Measurements from ENCODE around the gene GOPC.
"Not testable (repeated sequence)": the region's sequence is repeated elsewhere in the genome, so short reads cannot be mapped to it uniquely, and the experiment has no call there.

Gene GOPC

DNA sequence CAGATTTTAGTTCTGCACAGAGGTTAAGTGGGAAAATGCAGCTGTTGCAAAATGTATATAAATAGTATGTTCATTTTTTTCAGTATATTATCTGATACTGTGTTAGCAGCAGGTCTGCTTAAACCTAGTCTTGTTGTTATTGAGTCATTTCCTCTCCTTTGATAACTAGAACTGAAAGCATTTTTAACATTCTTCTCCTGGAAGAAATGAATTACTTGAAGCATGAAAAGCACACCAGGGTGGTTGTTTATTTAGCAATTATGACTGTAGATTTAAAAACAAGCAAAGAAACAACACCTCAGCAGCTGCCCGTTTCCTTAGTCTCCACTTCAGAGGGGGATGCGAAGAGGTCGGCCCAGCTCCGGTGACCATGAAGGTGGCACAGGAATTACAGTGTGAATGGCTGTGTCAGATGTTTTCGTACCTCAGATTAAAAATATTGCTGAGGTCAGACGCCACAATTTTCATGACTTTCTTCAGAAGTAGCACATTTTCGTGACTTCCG, 53.5 kb downstream of the GOPC start:
- no peak for DNase-seq (ENCODE audit: low read depth)

DNA sequence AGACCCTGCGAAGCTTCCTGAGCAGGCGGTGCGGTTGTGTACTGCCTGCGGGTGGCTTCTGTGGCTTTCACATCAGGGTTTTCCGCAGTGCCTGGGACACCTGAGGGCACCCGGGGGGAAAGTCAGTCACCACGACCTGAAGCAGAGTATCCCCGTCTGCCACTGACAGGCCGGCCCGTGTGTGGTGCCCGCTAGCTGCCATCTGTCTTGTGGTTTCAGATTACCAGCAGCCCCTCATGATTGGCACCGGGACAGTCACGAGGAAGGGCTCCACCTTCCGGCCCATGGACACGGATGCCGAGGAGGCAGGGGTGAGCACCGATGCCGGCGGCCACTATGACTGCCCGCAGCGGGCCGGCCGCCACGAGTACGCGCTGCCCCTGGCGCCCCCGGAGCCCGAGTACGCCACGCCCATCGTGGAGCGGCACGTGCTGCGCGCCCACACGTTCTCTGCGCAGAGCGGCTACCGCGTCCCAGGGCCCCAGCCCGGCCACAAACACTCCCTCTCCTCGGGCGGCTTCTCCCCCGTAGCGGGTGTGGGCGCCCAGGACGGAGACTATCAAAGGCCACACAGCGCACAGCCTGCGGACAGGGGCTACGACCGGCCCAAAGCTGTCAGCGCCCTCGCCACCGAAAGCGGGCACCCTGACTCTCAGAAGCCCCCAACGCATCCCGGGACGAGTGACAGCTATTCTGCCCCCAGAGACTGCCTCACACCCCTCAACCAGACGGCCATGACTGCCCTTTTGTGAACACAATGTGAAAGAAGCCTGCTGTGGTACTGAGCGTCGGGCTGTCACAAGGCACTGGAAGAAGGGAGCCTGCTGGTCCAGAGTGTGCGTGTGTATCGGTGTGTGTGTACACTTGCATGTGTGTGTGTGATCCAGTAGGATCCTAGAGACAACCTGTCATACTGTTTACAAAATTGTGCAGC, 54.4 kb downstream of the GOPC start:
- DNase-seq (ENCODE audit: low read depth): peak; percentile 14

DNA sequence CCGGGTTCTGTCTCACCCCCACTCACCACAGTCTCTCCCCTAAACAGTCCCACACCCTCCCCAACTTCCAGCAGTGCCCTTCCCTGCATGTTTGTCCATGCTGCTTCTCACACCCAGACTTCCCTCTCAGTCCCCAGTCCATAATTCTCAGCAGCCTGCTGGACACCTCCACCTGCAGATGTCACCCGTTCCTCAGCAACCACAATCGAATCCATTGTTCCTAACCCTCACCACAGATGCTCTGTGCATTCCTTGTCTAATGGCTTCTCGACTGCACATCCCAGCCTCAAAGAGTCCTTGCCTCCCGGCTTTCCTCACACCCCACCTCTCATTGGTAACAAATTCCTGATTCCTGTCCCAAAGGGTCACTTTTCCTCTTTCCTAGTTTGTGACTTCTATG, 55.6 kb downstream of the GOPC start:
- DNase-seq (ENCODE audit: low read depth): no peak

DNA sequence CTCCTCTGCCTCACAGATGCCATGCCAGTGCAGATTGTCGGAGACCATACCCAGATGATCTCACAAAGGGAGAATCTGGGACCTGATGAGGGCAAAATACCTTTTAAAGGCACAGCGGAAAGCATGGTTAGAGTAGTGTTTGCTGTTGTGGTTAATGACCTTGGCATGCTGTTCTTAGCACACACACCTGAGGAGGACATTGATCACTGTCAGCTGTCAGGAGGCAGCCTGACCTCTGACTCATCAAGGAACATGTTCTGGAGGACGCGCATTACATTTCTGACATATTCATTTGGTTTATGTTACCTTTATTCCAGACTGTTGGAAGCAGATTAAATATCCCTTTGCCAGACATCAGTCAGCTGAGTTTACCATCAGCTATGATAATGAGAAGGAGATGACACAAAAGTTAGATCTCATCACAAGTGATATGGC, 57.1 kb downstream of the GOPC start:
- DNase-seq (ENCODE audit: low read depth): no peak

DNA sequence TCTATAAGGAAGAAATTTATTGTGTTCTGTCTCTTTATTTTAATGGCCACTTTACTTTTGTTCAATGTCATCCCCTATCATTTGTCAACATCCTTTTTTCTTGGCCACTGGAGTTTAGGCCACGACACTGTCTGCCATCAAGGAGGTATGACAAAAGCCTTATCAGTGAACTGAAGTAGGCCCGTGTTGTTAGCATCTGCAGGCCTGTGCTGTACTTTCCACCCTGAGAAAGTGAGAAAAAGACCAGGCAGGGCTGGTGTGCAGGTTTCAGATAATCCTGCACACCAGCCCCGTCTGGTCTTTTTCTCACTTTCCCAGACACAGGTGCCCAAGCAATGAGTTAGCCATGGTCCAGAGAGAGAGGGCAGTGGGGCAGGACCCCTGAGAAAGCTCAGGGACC, 57.6 kb downstream of the GOPC start:
- no peak for DNase-seq (ENCODE audit: low read depth)

DNA sequence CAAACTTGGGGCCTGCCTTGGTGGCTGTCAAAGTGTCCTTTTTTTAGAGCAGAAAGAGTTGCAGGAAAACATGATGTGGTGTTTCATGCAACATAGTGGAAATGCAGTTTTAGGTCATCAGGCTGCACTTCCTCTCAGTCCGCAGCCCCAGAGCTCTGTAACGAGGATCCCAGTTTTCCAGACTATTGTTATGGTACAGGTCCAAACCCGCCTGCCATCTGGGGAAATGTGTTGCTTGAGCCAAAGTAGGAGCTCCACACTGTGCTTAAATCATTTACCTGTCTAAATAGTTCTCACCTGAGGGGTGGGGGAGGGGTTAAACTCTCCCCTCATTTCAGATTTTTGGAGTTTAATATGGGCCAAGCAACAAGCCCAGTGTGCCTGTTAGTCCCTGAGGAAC, 59.8 kb downstream of the GOPC start:
- DNase-seq (ENCODE audit: low read depth): no peak

DNA sequence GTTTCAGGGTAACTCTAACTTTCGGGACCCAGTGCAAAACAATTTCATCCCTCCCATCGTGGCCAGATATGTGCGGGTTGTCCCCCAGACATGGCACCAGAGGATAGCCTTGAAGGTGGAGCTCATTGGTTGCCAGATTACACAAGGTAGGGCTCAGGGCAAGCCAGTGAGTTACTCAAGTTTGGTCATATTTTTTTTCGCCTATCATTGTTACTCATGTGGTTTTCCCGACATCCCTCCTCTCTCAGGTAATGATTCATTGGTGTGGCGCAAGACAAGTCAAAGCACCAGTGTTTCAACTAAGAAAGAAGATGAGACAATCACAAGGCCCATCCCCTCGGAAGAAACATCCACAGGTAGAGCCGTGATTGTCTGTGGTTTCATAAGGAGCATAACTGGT, 61.6 kb downstream of the GOPC start:
- no peak for DNase-seq (ENCODE audit: low read depth)

DNA sequence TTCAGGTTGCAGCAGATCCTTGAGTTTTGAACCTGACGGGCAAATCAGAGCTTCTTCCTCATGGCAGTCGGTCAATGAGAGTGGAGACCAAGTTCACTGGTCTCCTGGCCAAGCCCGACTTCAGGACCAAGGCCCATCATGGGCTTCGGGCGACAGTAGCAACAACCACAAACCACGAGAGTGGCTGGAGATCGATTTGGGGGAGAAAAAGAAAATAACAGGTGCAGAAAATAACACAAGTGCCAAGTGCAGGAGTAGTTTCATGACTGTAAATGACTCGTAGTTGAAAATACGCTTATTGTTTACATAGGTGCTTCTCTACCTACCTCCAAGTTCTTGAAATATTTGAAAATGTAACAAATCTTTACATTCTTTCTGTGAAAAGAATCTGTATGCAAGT, 63.7 kb downstream of the GOPC start:
- no peak for DNase-seq (ENCODE audit: low read depth)

DNA sequence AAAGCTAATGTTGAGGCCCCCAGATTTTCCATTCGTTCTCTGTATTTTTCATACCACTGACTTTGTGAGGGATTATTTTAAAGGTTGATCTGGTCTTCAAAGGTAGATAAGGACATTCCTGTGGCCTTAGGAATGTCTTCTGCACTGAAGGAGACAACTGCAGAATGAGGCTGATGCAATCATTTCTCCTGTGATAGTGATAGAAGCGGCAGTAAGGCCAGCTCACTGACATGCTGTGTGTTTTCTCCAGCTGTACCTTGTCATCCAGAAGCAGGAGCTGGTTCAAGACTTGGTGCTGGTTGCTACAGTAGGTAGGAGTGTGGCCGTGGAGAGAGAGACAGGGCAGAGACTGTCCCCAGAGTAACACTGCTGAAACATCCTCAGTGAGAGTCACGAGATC, 66.0 kb downstream of the GOPC start:
- no peak for DNase-seq (ENCODE audit: low read depth)

DNA sequence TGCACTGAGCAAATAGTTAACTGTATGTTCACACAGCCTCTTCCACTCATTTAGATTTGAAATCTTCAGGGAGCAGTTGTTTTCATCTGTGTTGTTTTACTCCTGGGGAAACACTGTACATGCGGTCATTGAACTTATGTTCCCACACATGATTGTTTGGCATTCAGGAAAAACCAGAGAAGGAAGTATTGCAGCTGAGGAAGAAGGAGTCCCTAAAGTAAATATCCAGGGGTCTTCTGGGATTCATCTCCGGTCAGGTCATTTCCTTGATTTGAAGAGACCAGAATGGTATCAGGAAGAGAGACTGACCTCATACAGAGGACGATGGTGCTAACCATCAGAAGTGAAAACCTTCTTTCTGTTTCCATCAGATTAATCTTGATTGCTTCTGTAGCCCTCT, 67.3 kb downstream of the GOPC start:
- no peak for DNase-seq (ENCODE audit: low read depth)

DNA sequence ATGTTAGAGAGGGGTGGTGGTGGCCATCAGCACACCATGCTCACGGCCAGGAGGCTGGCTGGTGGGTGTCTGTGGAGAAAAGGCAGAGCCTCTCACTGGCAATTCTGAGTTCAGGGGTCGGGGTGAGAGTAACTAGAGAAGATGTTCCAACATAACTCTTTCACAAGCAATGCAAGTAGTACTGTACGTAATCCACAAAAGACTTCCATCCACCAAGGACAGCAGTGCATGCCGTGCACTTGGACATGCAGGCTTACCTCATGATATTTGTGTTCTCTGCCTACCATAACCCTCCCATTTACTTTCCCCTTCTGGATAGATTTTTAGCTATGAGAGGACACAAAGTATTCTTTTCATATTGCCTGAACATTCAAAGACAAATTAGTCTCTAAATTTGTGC, 68.5 kb downstream of the GOPC start:
- DNase-seq (ENCODE audit: low read depth): no peak

DNA sequence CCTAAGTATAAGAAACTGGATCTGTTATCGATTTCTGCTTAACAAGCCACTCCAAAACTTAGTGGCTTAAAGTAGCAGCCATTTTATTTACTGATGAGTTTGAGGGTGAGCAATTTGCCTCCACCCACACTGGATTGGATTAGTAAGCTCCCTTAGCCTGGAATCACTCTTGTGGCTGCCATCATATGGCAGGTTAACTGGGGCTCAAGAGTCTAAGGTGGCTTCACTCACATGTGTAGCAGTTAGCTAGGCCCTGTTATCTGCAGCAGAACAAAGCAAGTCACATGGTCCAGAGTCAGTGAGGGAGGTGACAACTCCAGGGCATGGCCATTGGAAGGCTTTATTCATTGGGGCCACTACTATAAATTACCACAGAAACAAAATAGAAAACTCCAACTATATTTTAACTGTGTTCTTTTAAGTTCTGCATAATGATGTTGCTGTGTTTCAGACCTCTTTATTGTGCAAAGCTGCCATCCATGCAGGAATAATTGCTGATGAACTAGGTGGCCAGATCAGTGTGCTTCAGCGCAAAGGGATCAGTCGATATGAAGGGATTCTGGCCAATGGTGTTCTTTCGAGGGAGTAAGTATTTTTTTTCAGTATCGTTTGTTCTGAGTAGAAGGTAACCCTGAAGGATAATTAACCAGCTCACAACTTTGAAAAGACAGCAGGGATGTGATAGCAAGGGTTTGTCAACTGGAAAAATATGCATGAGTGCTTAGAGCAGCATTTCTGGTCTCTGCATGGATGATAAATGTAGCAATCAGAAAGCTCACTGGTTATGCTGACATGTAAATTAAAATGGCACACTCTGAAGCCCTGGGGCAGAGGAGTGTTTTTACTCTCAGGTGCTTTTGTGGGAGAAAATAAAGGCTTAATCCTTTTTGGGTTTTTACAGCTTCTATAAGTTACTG, 70.2 kb downstream of the GOPC start:
- no peak for DNase-seq (ENCODE audit: low read depth)

DNA sequence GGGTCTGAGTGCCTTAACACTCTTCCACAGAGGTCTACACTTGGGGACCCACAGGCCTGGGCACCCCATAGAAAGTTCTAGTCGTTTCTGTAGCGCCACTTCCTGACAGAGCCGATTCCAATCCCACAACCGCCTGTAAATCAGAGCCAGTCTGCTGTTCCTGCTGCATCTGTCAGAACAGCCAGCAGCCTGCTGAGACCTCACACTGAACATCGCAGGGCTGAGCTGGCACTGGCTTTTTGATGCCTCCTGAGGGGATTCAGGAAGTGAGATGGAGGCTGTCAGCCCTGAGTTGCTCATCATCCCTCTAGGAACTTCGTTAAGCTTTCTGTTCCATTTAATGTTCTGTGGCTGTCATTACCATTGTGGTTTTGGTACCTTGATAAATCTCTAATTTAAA, 71.0 kb downstream of the GOPC start:
- no peak for DNase-seq (ENCODE audit: low read depth)

DNA sequence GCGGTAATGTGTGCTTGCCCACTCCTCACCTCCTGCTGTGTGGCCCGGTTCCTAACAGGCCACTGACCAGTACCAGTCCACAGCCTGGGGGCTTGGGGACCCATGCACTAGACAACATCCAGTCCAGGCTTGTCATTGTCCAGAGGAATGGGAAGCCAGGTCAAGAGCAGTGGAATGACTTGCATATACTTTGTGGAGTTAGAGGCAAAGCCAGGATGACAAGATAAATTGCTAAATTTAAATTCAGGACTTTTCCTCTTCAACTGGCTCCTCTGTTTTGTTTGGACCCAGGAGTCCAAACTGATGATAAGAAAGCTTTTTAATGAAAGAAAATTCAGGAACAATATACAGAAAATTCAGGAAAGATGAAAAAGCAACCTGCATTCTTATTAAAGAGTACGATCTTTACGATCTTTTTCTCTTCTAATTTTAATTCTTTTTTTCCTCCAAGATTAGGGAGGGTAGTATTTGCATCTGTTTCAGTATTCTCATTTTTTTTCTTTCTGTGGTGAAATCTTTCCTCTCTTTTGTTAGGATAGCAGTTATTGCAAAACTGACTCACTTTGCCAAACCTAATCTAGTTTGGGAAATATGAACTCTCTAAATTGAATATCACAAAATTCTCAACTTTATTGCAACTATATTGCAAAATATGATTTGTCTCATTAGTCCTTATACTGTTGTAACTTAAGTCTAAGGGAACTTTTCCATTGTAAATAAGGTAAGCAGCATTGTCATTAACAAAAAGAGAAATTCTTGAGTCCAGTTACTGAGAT, 71.7 kb downstream of the GOPC start:
- no peak for DNase-seq (ENCODE audit: low read depth)

DNA sequence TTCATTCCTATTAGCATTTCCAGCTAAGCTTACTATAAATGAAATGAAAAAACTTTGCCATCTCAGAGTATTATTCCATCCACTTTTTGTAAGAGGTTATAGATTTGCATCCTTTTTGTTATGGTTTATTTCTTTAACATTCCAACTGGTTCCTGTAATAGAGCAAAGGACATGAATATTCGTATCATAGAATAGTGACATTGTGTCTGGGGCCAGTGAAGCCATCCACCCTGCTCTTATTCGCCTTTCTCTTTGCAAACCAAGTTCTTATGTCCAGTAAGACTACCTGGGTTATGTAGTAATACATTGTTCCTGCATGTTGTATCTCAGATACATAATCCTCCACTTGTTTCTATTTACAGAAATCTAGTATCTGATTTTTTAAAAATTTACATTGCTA, 76.7 kb downstream of the GOPC start:
- DNase-seq (ENCODE audit: low read depth): no peak

DNA sequence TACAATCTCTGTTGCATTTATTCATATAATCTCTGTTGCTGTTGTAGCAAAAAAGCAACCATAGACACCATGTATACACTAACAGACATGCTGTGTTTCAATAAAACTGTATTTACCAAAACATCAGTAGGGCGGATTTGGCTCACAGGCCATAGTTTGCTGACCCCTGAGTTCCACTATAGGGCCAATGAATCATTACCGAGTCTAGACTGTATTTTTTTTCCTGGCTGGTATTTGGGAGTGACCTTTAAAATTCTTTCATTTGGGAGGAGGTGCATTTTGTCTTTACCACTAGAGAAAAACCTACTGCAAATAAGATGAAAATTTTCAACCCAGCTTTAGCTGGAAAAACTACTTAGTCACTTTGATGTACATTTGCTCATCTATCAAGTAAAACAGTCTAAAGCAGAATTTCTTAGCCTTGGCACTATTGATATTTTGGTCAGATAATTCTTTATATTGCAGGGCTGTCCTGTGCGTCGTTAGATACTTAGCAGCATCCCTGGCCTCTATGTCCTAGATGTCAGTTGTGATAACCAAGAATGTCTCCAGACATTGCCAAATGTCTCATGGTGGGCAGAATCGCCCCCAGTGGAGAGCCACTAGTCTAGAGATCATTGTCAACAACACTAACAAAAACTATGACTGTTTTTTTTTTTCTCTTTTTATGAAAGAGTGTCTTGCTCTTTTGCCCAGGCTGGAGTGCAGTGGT, 80.4 kb downstream of the GOPC start:
- DNase-seq (ENCODE audit: low read depth): no peak

DNA sequence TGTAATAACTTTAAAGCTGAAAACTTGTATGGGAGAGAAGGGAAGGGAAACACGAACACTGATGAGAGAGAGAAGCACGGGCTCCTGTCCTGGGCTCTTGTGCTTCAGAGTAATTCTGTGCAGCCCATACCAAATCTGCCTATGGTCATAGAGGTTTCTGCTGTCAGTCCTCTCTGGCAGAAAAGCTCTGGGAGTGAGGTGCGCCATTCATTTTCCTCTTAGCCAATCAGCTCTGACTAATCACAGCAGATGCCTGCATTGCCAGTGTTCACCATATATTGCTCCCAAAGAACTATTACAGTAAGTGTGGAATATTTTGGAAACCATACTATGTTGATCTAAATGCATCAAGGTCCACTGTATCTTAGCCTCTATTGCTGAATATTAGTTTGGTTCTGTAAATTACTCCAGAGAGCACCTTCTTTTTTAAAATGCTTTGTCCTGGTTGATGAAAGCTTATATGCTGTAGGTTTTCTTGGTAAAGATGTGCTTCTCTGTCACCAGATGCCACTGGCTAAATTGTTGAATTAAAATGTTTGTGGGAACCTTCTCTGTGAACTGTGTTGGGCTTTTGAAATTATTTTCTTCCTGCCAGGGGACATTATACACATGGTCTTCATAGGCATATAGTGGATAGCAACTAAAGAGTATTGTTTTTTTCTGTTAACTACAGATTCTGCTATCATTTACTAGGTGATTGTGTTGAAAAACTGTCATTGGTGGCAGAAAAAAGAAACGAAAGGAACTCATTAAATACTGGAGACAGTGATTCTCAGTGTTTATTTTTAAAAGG, 81.5 kb downstream of the GOPC start:
- DNase-seq (ENCODE audit: low read depth): no peak

DNA sequence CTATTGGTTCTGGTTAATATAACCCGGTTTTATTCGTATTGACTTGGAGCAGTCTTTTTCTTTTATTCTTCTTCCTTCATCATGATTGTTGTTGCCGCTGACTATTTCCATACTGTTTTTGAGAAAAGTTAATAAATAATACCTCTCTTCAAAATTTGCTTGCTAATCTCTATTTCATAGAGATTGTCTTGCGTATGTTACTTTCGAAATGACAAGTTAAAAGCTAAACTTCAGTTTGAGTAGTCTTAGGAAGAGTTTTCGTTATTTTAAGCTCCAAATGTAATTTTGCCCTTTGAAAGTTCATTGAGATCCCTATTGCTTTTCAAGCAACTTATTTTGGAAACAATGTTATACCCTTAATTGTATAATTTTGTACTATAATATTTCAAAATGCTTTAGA, 83.4 kb downstream of the GOPC start:
- no peak for DNase-seq (ENCODE audit: low read depth)

DNA sequence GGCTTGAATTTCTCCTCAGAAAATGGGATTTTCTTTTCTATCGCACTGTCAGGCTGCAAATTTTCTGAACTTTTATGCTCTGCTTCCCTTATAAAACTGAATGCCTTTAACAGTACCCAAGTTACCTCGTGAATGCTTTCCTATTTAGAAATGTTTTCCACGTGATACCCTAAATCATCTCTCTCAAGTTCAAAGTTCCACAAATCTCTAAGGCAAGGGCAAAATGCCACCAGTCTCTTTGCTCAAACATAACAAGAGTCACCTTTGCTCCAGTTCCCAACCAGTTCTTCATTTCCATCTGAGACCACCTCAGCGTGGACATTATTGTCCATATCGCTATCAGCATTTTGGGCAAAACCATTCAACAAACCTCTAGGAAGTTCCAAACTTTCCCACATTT, 84.3 kb downstream of the GOPC start:
- not testable (repeated sequence) for DNase-seq (ENCODE audit: low read depth)

DNA sequence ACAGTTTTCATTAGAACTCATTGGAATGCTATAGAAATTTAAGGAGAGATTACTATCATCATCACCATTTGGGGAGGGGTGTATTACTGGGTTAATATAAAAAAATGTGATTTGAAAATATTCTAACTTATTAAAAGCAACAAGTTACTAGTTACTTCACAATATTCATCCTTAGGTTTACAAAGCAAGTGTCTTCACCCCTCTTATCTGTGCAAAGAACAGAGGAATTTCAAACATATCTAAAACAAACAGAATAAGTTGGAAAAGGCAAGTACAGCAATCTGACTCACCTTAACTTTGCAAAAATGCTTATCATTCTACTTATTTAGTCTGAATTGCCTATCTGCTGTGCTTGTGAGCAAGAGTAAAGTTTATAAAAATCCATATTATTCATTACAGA, 87.0 kb downstream of the GOPC start:
- no peak for DNase-seq (ENCODE audit: low read depth)
